AG04450 (cell line): ENCODE measurements around the gene PDK1. TPM values are rescaled to one million over a fixed set of nuclear protein-coding genes. Genes with fewer than 3 reads are reported as not detected.
"Not testable (repeated sequence)": the region's sequence is repeated elsewhere in the genome, so short reads cannot be mapped to it uniquely, and the experiment has no call there.

Experiments used
- CTCF ChIA-PET: fragments of 300-600, 350-600 bp; formaldehyde crosslinking; extraction: SDS; loops from one replicate; lab custom pipeline; 2022; ENCODE audit warnings: antibody characterized with exemption, inconsistent platforms; lab: Charles Lee
- POLR2A ChIA-PET: fragments of 350-600 bp; formaldehyde crosslinking; extraction: SDS; loops from one replicate; lab custom pipeline; 2021; ENCODE audit warnings: antibody characterized with exemption, inconsistent platforms; lab: Yijun Ruan, JAX
- DNase-seq: peaks from one replicate; pipeline ENCODE4 v3.0.0-alpha.2; 2011; ENCODE audit warnings: low read depth, low spot score
- H3K27ac ChIP-seq: one replicate; pipeline ENCODE4 v1.5.1; 2012; ENCODE audit warnings: low read depth, low read length, control low read depth
- H3K27me3 ChIP-seq: one replicate; pipeline ENCODE4 v1.6.0; 2012; ENCODE audit warnings: low read length; ENCODE audit not compliant: control insufficient read depth, insufficient read depth
- H3K4me3 ChIP-seq: 2 replicates; pipeline ENCODE4 v1.5.1; 2011; ENCODE audit warnings: mild to moderate bottlenecking, low read depth, low read length, control low read depth
- H3K9me3 ChIP-seq: 2 replicates; pipeline ENCODE4 v1.5.1; 2012; ENCODE audit warnings: low read length; ENCODE audit not compliant: control insufficient read depth, insufficient read depth
- CTCF ChIP-seq: IDR thresholded peaks from 2 replicates; pipeline ENCODE4 v1.5.1; 2011; ENCODE audit warnings: low read depth, low read length, control low read depth, inconsistent platforms
- polyA plus RNA-seq: library from polyadenylated mRNA; depleted of rRNA; stranded (reverse); fragments of >200 nt; gene quantifications from 2 replicates; pipeline ENCODE4 v1.2.3, GENCODE V29; 2011

The PDK1 gene
- polyA plus RNA-seq, 1 experiment: 32.8 TPM

GRCh38 chr2:172525601-172526000, 30.3 kb upstream of the PDK1 start:
- no peak overlapping the region for H3K27ac ChIP-seq
- DNase-seq: no peak
- ChIA-PET CTCF (no interaction called here), POLR2A (no interaction called here)
- TF ChIP-seq CTCF: no peak
- no peak overlapping the region for H3K4me3 ChIP-seq
- peaks cover 9% of the 10 kb centered on the region; the same call in 1 of the 2 replicates for H3K9me3 ChIP-seq
- H3K27me3 ChIP-seq: no peaks in the 10 kb centered on the region

GRCh38 chr2:172531309-172531708, 24.6 kb upstream of the PDK1 start:
- Histone ChIP-seq H3K27ac (no peak overlapping the region), H3K9me3 (peaks cover 14% of the 10 kb centered on the region), H3K27me3 (no peaks in the 10 kb centered on the region), H3K4me3 (no peak overlapping the region)
- TF ChIP-seq CTCF: no peak
- ChIA-PET POLR2A (no interaction called here), CTCF (no interaction called here)
- DNase-seq: no peak

GRCh38 chr2:172532461-172532860, 23.4 kb upstream of the PDK1 start:
- DNase-seq, POLR2A ChIA-PET, H3K27me3 ChIP-seq, H3K27ac ChIP-seq, H3K4me3 ChIP-seq: not testable (repeated sequence)
- CTCF ChIA-PET: interaction anchor here (0.6 kb wide), 1 partner anchor 984 kb away, joined by 5 read pairs; no protein-coding TSS in a partner anchor
- peaks cover 18% of the 10 kb centered on the region for H3K9me3 ChIP-seq

- DNase-seq: no peak
- POLR2A ChIA-PET: no interaction called here
- no peak overlapping the region for H3K27ac ChIP-seq
- H3K4me3 ChIP-seq: no peak overlapping the region
- no peak for TF ChIP-seq CTCF
- CTCF ChIA-PET: no interaction called here
- H3K9me3 ChIP-seq: peaks cover 20% of the 10 kb centered on the region
- no peaks in the 10 kb centered on the region for H3K27me3 ChIP-seq
These were observed 22.2 kb upstream of the PDK1 start for GRCh38 chr2:172533687-172534086.

GRCh38 chr2:172535119-172535518, 20.8 kb upstream of the PDK1 start:
- ChIA-PET POLR2A (no interaction called here), CTCF (no interaction called here)
- Histone ChIP-seq H3K4me3 (no peak overlapping the region), H3K27me3 (no peaks in the 10 kb centered on the region), H3K9me3 (peaks cover 28% of the 10 kb centered on the region), H3K27ac (no peak overlapping the region)
- TF ChIP-seq CTCF: no peak
- DNase-seq: no peak

- H3K27ac ChIP-seq, H3K27me3 ChIP-seq, POLR2A ChIA-PET, DNase-seq, CTCF ChIA-PET, H3K4me3 ChIP-seq: not testable (repeated sequence)
- peaks cover 29% of the 10 kb centered on the region for H3K9me3 ChIP-seq
These were observed 18.0 kb upstream of the PDK1 start for GRCh38 chr2:172537851-172538250.
